K562 (cell line): ENCODE results near the gene UBE2Q1. TPM values are rescaled to one million over a fixed set of nuclear protein-coding genes. Genes with fewer than 3 reads are reported as not detected.

Experiments
- ATAC-seq: fragments of 200-7000 bp; cut with Tn5 transposase; 3 replicates; pipeline ENCODE4 v1.9.1; 2020; ENCODE audit warnings: moderate library complexity
- BruUV-seq: library from RNA; stranded (reverse); fragments of 400-500 nt; replicated peaks from 2 replicates; lab custom pipeline; 2021; lab: Mats Ljungman, UMichigan
- CTCF ChIA-PET: fragments of 300-600 bp; formaldehyde crosslinking; extraction: SDS; loops from one replicate; lab custom pipeline; 2021; ENCODE audit warnings: low intra/inter-chr PET ratio; lab: Yijun Ruan, JAX
- POLR2A ChIA-PET: fragments of 300-600, 350-650 bp; sonication (Branson Sonifier 250); formaldehyde crosslinking; extraction: SDS; loops from one replicate; lab custom pipeline; 2021; ENCODE audit warnings: antibody characterized with exemption, inconsistent platforms; lab: Yijun Ruan, JAX
- DNase-seq, 4 experiments: peaks; one replicate each; pipeline versions ENCODE4 v3.0.0 to v3.0.0-alpha.2; 2011 to 2018; ENCODE audit warnings: low spot score in 3 of 4, mixed read lengths in 3 of 4; ENCODE audit errors: extremely low read depth in 1 of 4
- FAIRE-seq: peaks from 2 replicates; lab custom pipeline; 2011; peaks lifted over from hg19 to GRCh38; lab: Jason Lieb, UNC
- H2AFZ ChIP-seq: 2 replicates; pipeline ENCODE4 v1.6.0; 2011; ENCODE audit warnings: low read depth, low read length, control low read depth, inconsistent platforms
- H3K27ac ChIP-seq: fragments of 200-600 bp; 3 replicates; pipeline ENCODE4 v1.8.0; 2011; ENCODE audit warnings: low read depth, mild to moderate bottlenecking, control low read depth, inconsistent platforms, low read length, moderate library complexity, mixed read lengths; ENCODE audit errors: extremely low read depth
- H3K27me3 ChIP-seq, 2 experiments: fragments of 300-600 bp in 1 of 2; 2 replicates in 1 of 2; 3 replicates in 1 of 2; pipeline versions ENCODE4 v1.6.0 to v1.8.0; 2011; ENCODE audit warnings: inconsistent platforms in 2 of 2, low read length in 2 of 2, mild to moderate bottlenecking in 1 of 2, mixed read lengths in 1 of 2, moderate library complexity in 1 of 2; ENCODE audit not compliant: control insufficient read depth in 2 of 2, insufficient read depth in 2 of 2
- H3K36me3 ChIP-seq: fragments of 300-600 bp; 3 replicates; pipeline ENCODE4 v1.8.0; 2011; ENCODE audit warnings: mild to moderate bottlenecking, low read length, inconsistent platforms; ENCODE audit not compliant: control insufficient read depth, insufficient read depth
- H3K4me1 ChIP-seq, 2 experiments: fragments of 200-600 bp in 1 of 2; replicated peaks in 1 of 2; 2 replicates in 1 of 2; 3 replicates in 1 of 2; pipeline versions ENCODE4 v1.5.1 to v1.8.0; 2011; ENCODE audit warnings: inconsistent platforms in 2 of 2, low read length in 2 of 2, mild to moderate bottlenecking in 1 of 2, mixed read lengths in 1 of 2, moderate library complexity in 1 of 2; ENCODE audit not compliant: control insufficient read depth in 2 of 2, insufficient read depth in 2 of 2
- H3K4me2 ChIP-seq: 2 replicates; pipeline ENCODE4 v1.6.1; 2011; ENCODE audit warnings: low read length, control low read depth, inconsistent platforms, mixed read lengths; ENCODE audit not compliant: insufficient read depth
- H3K4me3 ChIP-seq: fragments of 200-600 bp; sonication (generic), shearing (Covaris generic); 2 replicates; pipeline ENCODE4 v1.5.1; 2016; ENCODE audit warnings: control low read depth, inconsistent platforms
- H3K79me2 ChIP-seq: fragments of 200-600 bp; 3 replicates; pipeline ENCODE4 v1.8.0; 2011; ENCODE audit warnings: low read length, inconsistent platforms; ENCODE audit not compliant: control insufficient read depth, insufficient read depth
- H3K9ac ChIP-seq, 2 experiments: 2 replicates each; pipeline versions ENCODE4 v1.6.0 to v1.6.1; 2011; ENCODE audit warnings: low read depth in 2 of 2, low read length in 2 of 2, control low read depth in 1 of 2, inconsistent platforms in 1 of 2, mild to moderate bottlenecking in 1 of 2, mixed read lengths in 1 of 2; ENCODE audit not compliant: insufficient read depth in 1 of 2
- H3K9me1 ChIP-seq: one replicate; pipeline ENCODE4 v1.6.0; 2011; ENCODE audit warnings: inconsistent platforms, mild to moderate bottlenecking, low read length, moderate library complexity; ENCODE audit not compliant: control insufficient read depth, insufficient read depth
- H3K9me3 ChIP-seq: replicated peaks from 2 replicates; pipeline ENCODE4 v1.5.1; 2011; ENCODE audit warnings: low read depth, low read length, inconsistent platforms; ENCODE audit not compliant: control insufficient read depth, insufficient read depth
- H4K20me1 ChIP-seq: replicated peaks from 2 replicates; pipeline ENCODE4 v1.6.1; 2011; ENCODE audit warnings: low read length, inconsistent platforms, mixed read lengths; ENCODE audit not compliant: control insufficient read depth, insufficient read depth
- NR0B1 ChIP-seq: fragments of 450-650 bp; IDR thresholded peaks from one replicate; pipeline ENCODE4 v1.6.1; 2018; ENCODE audit warnings: mild to moderate bottlenecking, moderate library complexity; ENCODE audit not compliant: partially characterized antibody
- TRIM24 ChIP-seq, 2 experiments: fragments of 450-650 bp; IDR thresholded peaks; 2 replicates each; pipeline ENCODE4 v1.6.1; 2016
- USF2 ChIP-seq: sonication (generic); formaldehyde crosslinking; IDR thresholded peaks from 2 replicates; pipeline ENCODE4 v1.5.0; 2020; ENCODE audit warnings: missing genetic modification reagents
- WGBS: fragments of 100-300 bp; shearing (Covaris generic); methylation state at CpG from one replicate; pipeline ENCODE4 v1.1.6; 2016; ENCODE audit warnings: low coverage, mixed read lengths; ENCODE audit not compliant: insufficient coverage; ENCODE audit errors: missing lambda C conversion rate; 5-methylcytosine and 5-hydroxymethylcytosine counted together
- in situ Hi-C: fragments of 300-500 bp; cut with MboI; formaldehyde crosslinking; loops from 4 replicates; pipeline ENCODE4 v1.15.0; 2018; ENCODE audit warnings: inconsistent platforms, mixed read lengths
- intact Hi-C: fragments of 100-400 bp; cut with micrococcal nuclease; formaldehyde crosslinking; loops from 2 replicates; pipeline ENCODE4 v1.14.2; 2022
- polyA plus RNA-seq, 8 experiments: library from polyadenylated mRNA; depleted of rRNA in 4 of 8; stranded (reverse) in 5 of 8; unstranded in 3 of 8; fragments of >200 nt; fragmentation: Nextera tagmentation in 2 of 8; fragmentation: Illumina TruSeq in 1 of 8; extraction: Ambion mirVana in 2 of 8; extraction: Trizol in 1 of 8; gene quantifications; 2 replicates each; pipeline versions ENCODE4 v1.2.1 to v1.2.3, GENCODE V29; 2011 to 2014; ENCODE audit warnings: inconsistent platforms in 1 of 8, missing spikeins in 1 of 8
- total RNA-seq, 7 experiments: library from RNA; depleted of rRNA in 6 of 7; stranded (reverse); fragments of >200 nt in 6 of 7; fragmentation: Illumina TruSeq in 2 of 7; extraction: Trizol in 2 of 7; gene quantifications; 2 replicates each; pipeline versions ENCODE4 v1.2.1 to v1.2.3, GENCODE V29; 2011 to 2021; ENCODE audit warnings: low replicate concordance in 1 of 7

UBE2Q1 gene
- total and polyA plus RNA-seq, 9 of the 15 experiments (the other 6 are each of a cell fraction or from before 2014, with no cell fraction given) = 8.0 to 58.8 (median 27.6) TPM

DNA sequence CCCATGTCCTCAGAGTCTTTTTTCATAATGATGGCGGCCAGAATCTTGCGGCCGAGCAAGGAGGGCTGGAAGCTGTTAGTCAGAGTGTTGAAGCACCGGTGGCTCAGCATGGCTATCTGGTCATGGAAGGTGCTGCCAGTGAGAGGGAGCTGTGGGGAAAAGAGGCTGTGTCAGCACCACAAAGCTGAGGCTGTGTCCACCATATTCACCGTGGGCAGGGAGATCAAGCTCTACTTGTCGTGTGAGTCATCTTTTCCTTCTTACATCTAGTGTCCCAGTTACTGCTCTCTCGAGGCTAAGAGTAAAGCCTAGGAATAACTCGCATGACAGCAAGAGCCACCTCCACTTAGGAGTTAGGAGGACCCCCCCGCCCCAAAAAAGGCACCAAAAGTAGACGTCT lies 31.3 kb upstream of the UBE2Q1 start:
- H3K9me3 ChIP-seq = no peaks in the 10 kb centered on the region
- in situ Hi-C loops (no loop called here), intact Hi-C loops (no loop called here)
- no peak overlapping the region for H3K4me2 ChIP-seq
- 76% methylated on average over 10 of the region's 10 CpGs for WGBS
- no peaks in the 10 kb centered on the region for H4K20me1 ChIP-seq
- TF ChIP-seq NR0B1 (no peak), TRIM24 (IDR thresholded peaks at IDR 0.05) (no peak), USF2 (no peak)
- DNase-seq = no peak
- peaks cover 3% of the 10 kb centered on the region for H3K9me1 ChIP-seq
- peaks cover 98% of the 10 kb centered on the region for H3K36me3 ChIP-seq
- no peaks in the 10 kb centered on the region for H3K27me3 ChIP-seq
- ChIA-PET CTCF (no interaction called here), POLR2A (interaction anchor here (0.5 to 1.0 kb wide), 2 partner anchors 14 to 15 kb away, joined by 3 to 4 read pairs; no protein-coding TSS in a partner anchor)
- no peak for ATAC-seq
- FAIRE-seq = no peak
- peaks cover 0 to 10% of the 10 kb centered on the region in 2 experiments; a peak in 3 of 5 replicates for H3K4me1 ChIP-seq
- H3K27ac ChIP-seq = no peak overlapping the region
- BruUV-seq = no TSS peak
- H3K4me3 ChIP-seq = no peak overlapping the region
- 0 out of 3 replicates have a peak, but pooled peaks cover 2% of the 10 kb centered on the region for H3K79me2 ChIP-seq
- no peak overlapping the region for H2AFZ ChIP-seq
- H3K9ac ChIP-seq = no peak overlapping the region
